H9 (cell line): ENCODE results near the gene STKLD1. TPM values are rescaled to one million over a fixed set of nuclear protein-coding genes. Genes with fewer than 3 reads are reported as not detected.

Source experiments
- DNase-seq: peaks from one replicate; pipeline ENCODE4 v3.0.0-alpha.2; 2017
- H2AFZ ChIP-seq: one replicate; pipeline ENCODE4 v1.6.1; 2013; ENCODE audit warnings: mild to moderate bottlenecking, low read length, control low read depth, moderate library complexity
- H2AK5ac ChIP-seq: 2 replicates; pipeline ENCODE4 v1.6.1; 2013; ENCODE audit warnings: low read length, control low read depth, mixed read lengths; ENCODE audit not compliant: insufficient read length
- H2BK120ac ChIP-seq: one replicate; pipeline ENCODE4 v1.6.1; 2013; ENCODE audit warnings: low read depth, mild to moderate bottlenecking, low read length, control low read depth, inconsistent platforms; ENCODE audit not compliant: poor library complexity, severe bottlenecking
- H2BK12ac ChIP-seq: 2 replicates; pipeline ENCODE4 v1.6.1; 2013; ENCODE audit warnings: low read length, control low read depth, mixed read lengths, low read depth; ENCODE audit not compliant: insufficient read length
- H2BK15ac ChIP-seq: 2 replicates; pipeline ENCODE4 v1.6.1; 2013; ENCODE audit warnings: low read depth, low read length, control low read depth
- H2BK20ac ChIP-seq: one replicate; pipeline ENCODE4 v1.6.1; 2013; ENCODE audit warnings: low read depth, mild to moderate bottlenecking, low read length, control low read depth, inconsistent platforms; ENCODE audit not compliant: poor library complexity, severe bottlenecking
- H2BK5ac ChIP-seq: 2 replicates; pipeline ENCODE4 v1.6.1; 2013; ENCODE audit warnings: low read length, control low read depth, mixed read lengths; ENCODE audit not compliant: insufficient read length
- H3K14ac ChIP-seq: 2 replicates; pipeline ENCODE4 v1.6.1; 2013; ENCODE audit warnings: low read length, control low read depth; ENCODE audit not compliant: insufficient read depth
- H3K18ac ChIP-seq: 2 replicates; pipeline ENCODE4 v1.6.1; 2013; ENCODE audit warnings: low read depth, mild to moderate bottlenecking, mixed read lengths, low read length, control low read depth; ENCODE audit not compliant: insufficient read length
- H3K23ac ChIP-seq: 2 replicates; pipeline ENCODE4 v1.6.1; 2013; ENCODE audit warnings: low read length, control low read depth, mixed read lengths, low read depth; ENCODE audit not compliant: insufficient read length
- H3K23me2 ChIP-seq: 2 replicates; pipeline ENCODE4 v1.6.1; 2013; ENCODE audit warnings: low read depth, mild to moderate bottlenecking, mixed read lengths, low read length, control low read depth; ENCODE audit not compliant: insufficient read length, poor library complexity, severe bottlenecking
- H3K27ac ChIP-seq: 2 replicates; pipeline ENCODE4 v1.5.1; 2013; ENCODE audit warnings: low read length, control low read depth, mixed read lengths, low read depth; ENCODE audit not compliant: insufficient read length
- H3K27me3 ChIP-seq: 2 replicates; pipeline ENCODE4 v1.6.1; 2013; ENCODE audit warnings: low read length, control low read depth, inconsistent platforms; ENCODE audit not compliant: insufficient read depth
- H3K4ac ChIP-seq: 2 replicates; pipeline ENCODE4 v1.6.1; 2013; ENCODE audit warnings: low read depth, mild to moderate bottlenecking, control low read depth, inconsistent platforms, low read length, moderate library complexity
- H3K4me1 ChIP-seq: 2 replicates; pipeline ENCODE4 v1.6.1; 2013; ENCODE audit warnings: low read length, control low read depth, inconsistent platforms; ENCODE audit not compliant: insufficient read depth
- H3K4me2 ChIP-seq: 2 replicates; pipeline ENCODE4 v1.6.1; 2013; ENCODE audit warnings: low read length, control low read depth, mixed read lengths; ENCODE audit not compliant: insufficient read length, insufficient read depth
- H3K56ac ChIP-seq: 2 replicates; pipeline ENCODE4 v1.6.1; 2013; ENCODE audit warnings: low read depth, mild to moderate bottlenecking, mixed read lengths, low read length, control low read depth; ENCODE audit not compliant: insufficient read length
- H3K79me1 ChIP-seq: 2 replicates; pipeline ENCODE4 v1.6.1; 2013; ENCODE audit warnings: low read depth, mild to moderate bottlenecking, moderate library complexity, low read length, control low read depth, inconsistent platforms; ENCODE audit not compliant: insufficient read depth, poor library complexity, severe bottlenecking
- H3K79me2 ChIP-seq: 2 replicates; pipeline ENCODE4 v1.6.1; 2013; ENCODE audit warnings: low read length, control low read depth, inconsistent platforms; ENCODE audit not compliant: insufficient read depth
- H3K9ac ChIP-seq: 2 replicates; pipeline ENCODE4 v1.6.1; 2013; ENCODE audit warnings: low read length, control low read depth, mixed read lengths; ENCODE audit not compliant: insufficient read length; ENCODE audit errors: extremely low read depth
- H3K9me3 ChIP-seq: one replicate; pipeline ENCODE4 v1.6.1; 2013; ENCODE audit warnings: low read depth, low read length, inconsistent platforms; ENCODE audit not compliant: control insufficient read depth
- H3T11ph ChIP-seq: one replicate; pipeline ENCODE4 v1.6.1; 2013; ENCODE audit warnings: mild to moderate bottlenecking, low read length, control low read depth, inconsistent platforms
- H4K20me1 ChIP-seq: one replicate; pipeline ENCODE4 v1.6.1; 2013; ENCODE audit not compliant: control insufficient read depth, insufficient read length, insufficient read depth
- H4K5ac ChIP-seq: 2 replicates; pipeline ENCODE4 v1.6.1; 2013; ENCODE audit warnings: low read depth, mild to moderate bottlenecking, mixed read lengths, low read length, control low read depth; ENCODE audit not compliant: insufficient read length
- H4K8ac ChIP-seq: replicated peaks from 2 replicates; pipeline ENCODE4 v1.6.1; 2013; ENCODE audit warnings: low read length, control low read depth, mixed read lengths, low read depth; ENCODE audit not compliant: insufficient read length
- H4K91ac ChIP-seq: 2 replicates; pipeline ENCODE4 v1.6.1; 2013; ENCODE audit warnings: low read depth, mild to moderate bottlenecking, moderate library complexity, mixed read lengths, low read length, control low read depth; ENCODE audit not compliant: insufficient read length
- H3K27ac Mint-ChIP-seq, 3 experiments: 2 replicates in 2 of 3; 3 replicates in 1 of 3; pipeline ENCODE4 v1.8.0; 2020 to 2021; ENCODE audit warnings: mixed read lengths in 3 of 3, mild to moderate bottlenecking in 1 of 3, moderate library complexity in 1 of 3
- H3K27me3 Mint-ChIP-seq: 2 replicates; pipeline ENCODE4 v1.8.0; 2021; ENCODE audit warnings: low read depth, mild to moderate bottlenecking, moderate library complexity, mixed read lengths
- H3K36me3 Mint-ChIP-seq, 3 experiments: 2 replicates in 2 of 3; 3 replicates in 1 of 3; pipeline ENCODE4 v1.8.0; 2020 to 2021; ENCODE audit warnings: low read depth in 3 of 3, mixed read lengths in 3 of 3; ENCODE audit not compliant: insufficient read depth in 1 of 3
- H3K4me1 Mint-ChIP-seq, 2 experiments: 2 replicates each; pipeline ENCODE4 v1.8.0; 2020; ENCODE audit warnings: mixed read lengths in 2 of 2
- H3K4me3 Mint-ChIP-seq, 2 experiments: 2 replicates in 1 of 2; 3 replicates in 1 of 2; pipeline ENCODE4 v1.8.0; 2020 to 2021; ENCODE audit warnings: mild to moderate bottlenecking in 2 of 2, mixed read lengths in 2 of 2, moderate library complexity in 1 of 2
- H3K9me3 Mint-ChIP-seq, 2 experiments: 2 replicates in 1 of 2; 3 replicates in 1 of 2; pipeline ENCODE4 v1.8.0; 2020; ENCODE audit warnings: mild to moderate bottlenecking in 2 of 2, mixed read lengths in 2 of 2, moderate library complexity in 1 of 2
- WGBS: extraction: QIAGEN DNeasy Blood & Tissue Kit; methylation state at CpG from one replicate; pipeline ENCODE4 v1.1.7; 2013; ENCODE audit warnings: missing lambda C conversion rate, low lambda C conversion rate, mixed read lengths; ENCODE audit not compliant: insufficient read length; ENCODE audit errors: extremely low coverage; 5-methylcytosine and 5-hydroxymethylcytosine counted together
- total RNA-seq: library from RNA; stranded (reverse); gene quantifications from 2 replicates; pipeline ENCODE4 v1.2.1, GENCODE V29; 2021
- TF ChIP-seq, protein P1 (sequence below): fragments of 200-600 bp; sonication (generic); conservative IDR thresholded peaks from 3 replicates; pipeline ENCODE4 v1.8.0; 2021; ENCODE audit warnings: antibody characterized with exemption, mild to moderate bottlenecking

STKLD1 gene
- total RNA-seq, 1 experiment from 2014 or later, result 0.57 TPM

DNA sequence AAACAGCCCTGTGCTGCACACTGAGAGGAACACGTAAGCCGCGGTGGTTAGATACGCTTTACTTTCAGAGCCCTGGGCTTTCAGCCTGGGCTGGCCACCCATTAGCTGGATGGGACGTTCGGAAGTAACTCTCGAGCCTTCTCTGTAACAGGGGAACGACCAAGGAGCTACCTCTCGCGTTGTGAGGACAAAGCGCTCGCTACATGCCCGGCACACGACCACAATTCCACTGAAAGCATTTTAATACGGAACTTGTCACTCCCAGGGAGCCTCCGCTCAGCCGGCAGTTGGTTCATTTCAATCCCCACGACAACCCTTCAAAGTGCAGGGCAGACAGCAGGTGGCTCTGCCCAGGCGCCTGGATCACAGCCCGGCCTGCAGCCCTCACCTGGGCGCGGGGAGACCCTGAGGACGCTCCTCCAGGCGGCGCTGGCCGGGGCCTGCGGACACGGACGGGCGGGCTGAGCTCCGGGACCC lies 20.2 kb upstream of the STKLD1 start:
- H3K4me3 Mint-ChIP-seq, result peak overlapping the region; percentile 92 to 96
- no peak overlapping the region for H2BK120ac ChIP-seq
- H3K36me3 Mint-ChIP-seq, result peaks cover 18 to 57% (median 50%) of the 10 kb centered on the region in 3 experiments; a peak in 6 of 7 replicates
- H3K9me3 ChIP-seq, result no peaks in the 10 kb centered on the region
- H3K4ac ChIP-seq, result no peak overlapping the region
- no peak overlapping the region for H2BK5ac ChIP-seq
- H3K56ac ChIP-seq, result no peak overlapping the region
- no peak for DNase-seq
- H4K20me1 ChIP-seq, result no peaks in the 10 kb centered on the region
- H3K18ac ChIP-seq, result no peak overlapping the region
- H3K79me1 ChIP-seq, result peaks cover 3% of the 10 kb centered on the region
- H2BK15ac ChIP-seq, result no peak overlapping the region
- no peak overlapping the region for H2BK20ac ChIP-seq
- no peaks in the 10 kb centered on the region for H3K27me3 Mint-ChIP-seq
- WGBS, result no CpG with 5 or more reads among the region's 31 CpGs
- no peak overlapping the region for H2AFZ ChIP-seq
- H3K14ac ChIP-seq, result no peak overlapping the region
- H4K91ac ChIP-seq, result no peak overlapping the region
- TF ChIP-seq, protein P1, sequence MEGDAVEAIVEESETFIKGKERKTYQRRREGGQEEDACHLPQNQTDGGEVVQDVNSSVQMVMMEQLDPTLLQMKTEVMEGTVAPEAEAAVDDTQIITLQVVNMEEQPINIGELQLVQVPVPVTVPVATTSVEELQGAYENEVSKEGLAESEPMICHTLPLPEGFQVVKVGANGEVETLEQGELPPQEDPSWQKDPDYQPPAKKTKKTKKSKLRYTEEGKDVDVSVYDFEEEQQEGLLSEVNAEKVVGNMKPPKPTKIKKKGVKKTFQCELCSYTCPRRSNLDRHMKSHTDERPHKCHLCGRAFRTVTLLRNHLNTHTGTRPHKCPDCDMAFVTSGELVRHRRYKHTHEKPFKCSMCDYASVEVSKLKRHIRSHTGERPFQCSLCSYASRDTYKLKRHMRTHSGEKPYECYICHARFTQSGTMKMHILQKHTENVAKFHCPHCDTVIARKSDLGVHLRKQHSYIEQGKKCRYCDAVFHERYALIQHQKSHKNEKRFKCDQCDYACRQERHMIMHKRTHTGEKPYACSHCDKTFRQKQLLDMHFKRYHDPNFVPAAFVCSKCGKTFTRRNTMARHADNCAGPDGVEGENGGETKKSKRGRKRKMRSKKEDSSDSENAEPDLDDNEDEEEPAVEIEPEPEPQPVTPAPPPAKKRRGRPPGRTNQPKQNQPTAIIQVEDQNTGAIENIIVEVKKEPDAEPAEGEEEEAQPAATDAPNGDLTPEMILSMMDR, result no peak
- no peak overlapping the region for H3K23ac ChIP-seq
- no peaks in the 10 kb centered on the region; the same call in 1 of the 2 replicates for H3K79me2 ChIP-seq
- no peak overlapping the region for H3T11ph ChIP-seq
- no peak overlapping the region for H2BK12ac ChIP-seq
- H2AK5ac ChIP-seq, result no peak overlapping the region
- H3K27ac Mint-ChIP-seq, result peak overlapping the region; percentile 72 to 95 (median 94); a peak in 5 of 7 replicates
- H3K9me3 Mint-ChIP-seq, result no peaks in the 10 kb centered on the region
- H3K4me1 ChIP-seq, result no peaks in the 10 kb centered on the region
- H3K9ac ChIP-seq, result peak overlapping the region; percentile 45
- H3K27ac ChIP-seq, result no peak overlapping the region
- H3K4me2 ChIP-seq, result peak overlapping the region; percentile 60
- peaks cover 11 to 12% of the 10 kb centered on the region in 2 experiments for H3K4me1 Mint-ChIP-seq
- H3K23me2 ChIP-seq, result peaks cover 10% of the 10 kb centered on the region
- no peaks in the 10 kb centered on the region for H3K27me3 ChIP-seq
- no peak overlapping the region for H4K8ac ChIP-seq
- H4K5ac ChIP-seq, result no peak overlapping the region
